T-helper 2 cell (primary cell): ENCODE data around the gene PCAT7.
"Not testable (repeated sequence)": the region's sequence is repeated elsewhere in the genome, so short reads cannot be mapped to it uniquely, and the experiment has no call there.

Experiments used
- DNase-seq, 5 experiments: peaks; one replicate each; pipeline versions ENCODE4 v3.0.0 to v3.0.0-alpha.2; 2012 to 2022
- total RNA-seq, 2 donors: gene quantifications; one replicate each; lab custom pipeline; 2026; lab: John Stamatoyannopoulos, UW

The PCAT7 gene
- total RNA-seq, result 0 reads per million in 2 donors

DNA sequence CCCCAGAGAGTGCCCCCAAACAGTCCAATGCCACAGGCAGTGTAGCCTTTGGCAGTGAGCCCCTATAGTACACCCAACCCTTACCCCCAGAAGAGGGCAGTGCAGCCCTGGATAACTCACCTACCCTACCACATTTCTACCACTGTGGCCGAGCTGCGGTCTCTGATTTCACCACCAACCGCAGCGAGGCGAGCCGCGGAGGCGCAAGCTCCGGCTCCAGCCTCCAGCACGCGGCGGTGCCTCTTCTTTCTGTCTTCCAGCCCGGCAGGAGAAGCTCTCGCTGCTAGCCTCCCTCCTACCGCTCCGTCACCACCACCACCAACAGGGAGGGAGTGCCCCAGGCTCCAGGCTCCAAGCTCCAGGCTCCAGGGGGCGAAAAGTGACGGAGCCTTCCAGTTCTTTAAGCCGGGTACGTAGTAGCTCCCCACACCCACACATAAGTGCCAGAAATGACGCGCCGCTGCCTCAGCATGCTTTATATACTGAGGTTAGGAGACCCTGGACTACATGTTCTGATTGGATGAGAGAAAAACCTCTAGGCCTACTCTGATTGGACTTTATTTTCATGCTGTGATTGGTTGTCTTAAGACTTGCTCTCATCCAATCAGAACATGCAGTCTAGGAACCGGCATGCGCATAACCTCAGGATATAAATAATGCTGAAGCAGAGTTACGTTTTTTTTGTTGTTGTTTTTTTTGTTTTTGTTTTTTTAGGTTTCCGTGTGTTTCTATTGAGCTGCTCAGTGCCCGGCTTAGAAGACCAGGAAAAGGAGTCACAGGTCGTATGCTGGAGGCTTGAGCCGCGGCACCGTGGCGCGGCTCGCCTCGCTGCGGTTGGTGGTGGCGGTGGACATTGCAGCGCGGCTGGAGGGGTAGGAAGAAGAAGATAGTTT lies at the start of gene PCAT7:
Gene PCAT7 (plus strand): TSS at position 645 of the 893 bp plus-strand sequence.
- DNase-seq, result peak in 2 of 5 experiments; percentile 3 to 57

GRCh38 chr9:94506370-94506769 lies 48.5 kb upstream of the PCAT7 start:
- not testable (repeated sequence) for DNase-seq

GRCh38 chr9:94507531-94508258 lies 47.2 kb upstream of the PCAT7 start:
- DNase-seq, result no peak

DNA sequence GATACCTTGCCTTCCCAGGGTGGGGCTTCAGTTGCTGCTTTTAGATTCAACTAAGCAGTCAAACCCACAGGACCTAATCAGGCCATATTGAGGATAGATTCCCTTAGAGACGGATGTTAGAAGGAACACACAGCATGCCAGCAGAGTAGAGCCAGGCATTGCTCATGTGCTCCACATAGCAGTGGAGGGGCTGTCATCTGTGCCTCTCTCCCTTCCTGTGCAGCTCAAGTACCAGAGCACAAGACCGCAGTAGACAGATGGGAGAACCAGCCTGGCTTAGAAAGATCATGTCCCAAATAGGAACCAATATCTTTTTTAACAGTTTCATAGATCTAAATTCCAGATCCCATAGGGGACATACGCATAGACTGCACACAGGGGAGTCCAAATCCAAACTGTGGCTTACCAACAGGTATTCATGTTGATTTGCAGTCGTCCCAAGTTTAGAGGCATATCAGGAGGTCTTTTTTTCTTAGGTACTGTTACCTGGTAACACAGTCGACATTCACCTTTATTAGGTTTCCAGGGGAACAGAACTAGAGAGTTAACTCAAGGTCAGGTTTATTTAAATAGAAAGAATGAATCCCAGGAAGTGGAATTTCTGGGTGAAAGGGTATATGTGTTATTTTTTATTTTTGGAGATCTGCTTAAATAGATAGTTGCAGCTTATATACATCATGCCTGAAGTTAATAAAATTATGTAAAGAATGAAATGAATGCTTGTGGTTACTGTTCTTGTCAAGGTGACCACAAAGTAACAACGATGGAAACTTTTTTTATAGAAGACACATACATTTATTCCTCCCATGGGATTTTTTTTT lies 43.5 kb upstream of the PCAT7 start:
- DNase-seq, result no peak

DNA sequence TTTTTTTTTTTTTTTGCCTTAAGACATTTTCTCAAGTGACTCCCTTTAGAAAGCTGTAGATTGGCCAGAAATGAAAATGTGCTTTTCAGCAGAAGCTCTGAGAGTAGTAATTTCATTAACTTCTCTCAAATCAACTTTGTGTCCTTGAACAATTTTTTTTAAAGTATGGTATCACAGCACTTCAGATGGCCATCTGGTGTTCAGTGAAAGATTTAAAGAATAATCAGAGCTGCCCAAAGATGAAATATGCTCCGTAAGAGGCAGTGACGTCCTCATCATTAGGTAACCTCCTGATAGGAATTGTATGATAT lies 43.0 kb upstream of the PCAT7 start:
- DNase-seq, result no peak

DNA sequence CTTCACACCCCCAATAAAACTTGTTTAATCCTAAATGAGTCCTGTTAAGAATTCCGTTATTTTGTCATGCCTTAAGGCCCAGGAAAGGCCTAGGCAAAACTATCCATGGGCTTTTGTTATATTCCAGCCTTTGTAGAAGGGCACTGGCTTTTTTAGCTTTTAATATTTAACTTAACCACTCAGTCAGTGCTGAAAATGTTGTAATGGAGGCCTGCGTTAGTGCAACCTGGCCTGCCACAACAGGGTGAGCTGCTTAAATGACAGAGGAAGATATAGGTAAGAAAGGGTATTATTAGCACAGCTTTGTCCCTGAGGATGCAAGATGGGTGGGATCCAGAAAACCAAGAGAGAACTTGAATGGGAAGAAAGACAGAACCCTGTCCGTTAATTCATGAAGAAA lies 40.2 kb upstream of the PCAT7 start:
- no peak for DNase-seq

GRCh38 chr9:94517254-94517653 lies 37.6 kb upstream of the PCAT7 start:
- DNase-seq, result no peak

DNA sequence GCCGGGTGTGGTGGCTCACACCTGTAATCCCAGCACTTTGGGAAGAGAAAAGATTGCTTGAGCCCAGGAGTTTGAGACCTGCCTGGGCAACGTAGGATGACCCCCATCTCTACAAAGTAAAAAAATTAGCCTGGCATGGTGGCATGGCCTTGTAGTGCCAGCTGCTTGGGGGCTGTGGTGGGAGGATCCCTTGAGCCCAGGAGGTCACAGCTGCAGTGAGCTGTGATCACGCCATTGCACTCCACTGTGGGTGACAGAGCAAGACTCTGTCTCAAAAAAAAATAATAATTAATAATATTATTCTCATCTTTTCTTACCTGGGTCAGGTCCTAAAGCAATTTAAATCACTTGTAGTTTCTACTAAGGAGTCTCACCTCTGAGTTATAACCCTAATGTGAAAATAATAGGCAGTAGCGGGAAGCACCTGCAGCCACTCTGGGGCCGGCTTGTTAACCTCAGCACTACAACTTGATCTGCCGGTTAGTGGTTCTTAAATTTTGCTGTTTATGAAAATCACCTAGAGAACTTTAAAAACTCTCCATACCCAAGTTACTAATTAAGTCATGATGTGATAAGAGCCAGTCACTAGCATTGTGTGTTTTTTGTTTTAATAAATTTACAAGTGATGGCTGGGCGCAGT lies 29.4 kb upstream of the PCAT7 start:
- no peak for DNase-seq

- DNase-seq, result no peak
Observed at GRCh38 chr9:94526271-94526670, 28.6 kb upstream of the PCAT7 start.

DNA sequence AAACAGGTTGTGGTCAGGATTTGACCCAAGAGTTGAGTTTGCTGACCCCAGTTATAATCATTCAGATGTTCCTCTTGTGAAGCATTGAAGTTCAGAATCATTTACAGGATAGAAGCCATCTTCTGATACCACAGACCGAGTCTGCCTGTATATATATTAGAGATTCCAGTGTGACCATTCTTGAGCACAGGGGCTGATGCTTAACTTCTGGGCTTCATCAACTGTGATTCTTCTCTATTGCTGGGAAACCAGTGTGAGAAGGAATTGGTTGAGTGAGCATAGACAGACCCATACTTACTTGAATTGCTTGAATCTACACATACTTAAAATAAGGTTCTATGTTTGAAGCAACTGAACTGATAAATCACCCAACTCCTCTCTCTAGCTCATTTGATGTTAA lies 27.9 kb upstream of the PCAT7 start:
- no peak for DNase-seq

GRCh38 chr9:94528886-94529285 lies 26.0 kb upstream of the PCAT7 start:
- no peak for DNase-seq

GRCh38 chr9:94533155-94533554 lies 21.7 kb upstream of the PCAT7 start:
- DNase-seq, result no peak

DNA sequence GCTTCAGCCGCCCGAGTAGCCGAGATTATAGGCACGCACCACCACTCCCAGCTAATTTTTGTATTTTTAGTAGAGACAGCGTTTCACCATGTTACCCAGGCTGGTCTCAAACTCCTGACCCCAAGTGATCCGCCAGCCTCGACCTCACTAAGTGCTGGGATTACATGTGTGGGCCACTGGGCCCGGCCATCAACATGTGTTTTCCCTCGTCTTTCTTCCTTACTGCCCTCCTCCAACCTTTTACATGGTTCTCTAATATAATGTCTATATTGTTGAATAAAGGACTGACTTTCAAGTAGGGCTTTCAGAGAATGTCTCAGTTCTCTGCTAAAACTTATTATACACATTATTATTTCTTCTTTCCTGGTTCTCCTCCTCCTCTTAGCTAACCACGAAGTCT lies 21.3 kb upstream of the PCAT7 start:
- DNase-seq, result no peak

GRCh38 chr9:94534901-94535300 lies 20.0 kb upstream of the PCAT7 start:
- no peak for DNase-seq

DNA sequence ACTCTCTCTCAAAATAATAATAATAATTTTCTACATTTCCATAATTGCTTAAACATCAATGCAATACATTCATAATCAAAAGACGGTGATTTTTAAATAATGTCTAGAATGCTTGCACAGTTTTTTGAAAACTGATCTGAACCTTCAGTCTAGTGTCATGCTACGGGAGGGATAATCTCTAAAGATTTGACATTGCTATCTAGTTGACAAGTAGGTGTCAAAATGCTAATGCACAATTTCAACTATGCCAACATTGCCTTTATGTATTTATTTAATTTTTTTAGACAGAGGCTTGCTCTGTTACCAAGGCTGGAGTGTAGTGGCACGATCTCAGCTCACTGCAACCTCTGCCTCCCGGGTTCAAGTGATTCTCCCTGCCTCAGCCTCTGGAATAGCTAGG lies 16.0 kb upstream of the PCAT7 start:
- no peak for DNase-seq

GRCh38 chr9:94544335-94544734 lies 10.5 kb upstream of the PCAT7 start:
- DNase-seq, result not testable (repeated sequence)

DNA sequence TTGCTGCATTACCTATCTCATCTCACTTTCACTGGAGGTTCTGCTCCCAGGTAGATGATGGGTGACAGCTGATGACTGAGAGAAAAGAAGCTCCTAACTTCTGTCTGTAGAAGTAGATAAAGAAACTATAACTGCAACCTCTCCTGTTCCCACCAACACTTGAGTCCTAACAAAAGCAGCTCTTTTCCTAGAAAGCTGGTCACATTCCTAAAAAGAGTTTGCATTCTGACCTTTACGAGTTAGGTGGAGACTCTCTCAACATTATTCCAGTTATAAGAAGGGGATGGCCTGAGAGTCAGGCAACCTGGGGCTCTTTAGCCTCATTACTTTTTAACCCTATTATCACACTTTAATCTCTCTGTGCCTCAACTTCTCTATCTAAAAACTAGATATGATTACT lies 8.9 kb upstream of the PCAT7 start:
- DNase-seq, result no peak

DNA sequence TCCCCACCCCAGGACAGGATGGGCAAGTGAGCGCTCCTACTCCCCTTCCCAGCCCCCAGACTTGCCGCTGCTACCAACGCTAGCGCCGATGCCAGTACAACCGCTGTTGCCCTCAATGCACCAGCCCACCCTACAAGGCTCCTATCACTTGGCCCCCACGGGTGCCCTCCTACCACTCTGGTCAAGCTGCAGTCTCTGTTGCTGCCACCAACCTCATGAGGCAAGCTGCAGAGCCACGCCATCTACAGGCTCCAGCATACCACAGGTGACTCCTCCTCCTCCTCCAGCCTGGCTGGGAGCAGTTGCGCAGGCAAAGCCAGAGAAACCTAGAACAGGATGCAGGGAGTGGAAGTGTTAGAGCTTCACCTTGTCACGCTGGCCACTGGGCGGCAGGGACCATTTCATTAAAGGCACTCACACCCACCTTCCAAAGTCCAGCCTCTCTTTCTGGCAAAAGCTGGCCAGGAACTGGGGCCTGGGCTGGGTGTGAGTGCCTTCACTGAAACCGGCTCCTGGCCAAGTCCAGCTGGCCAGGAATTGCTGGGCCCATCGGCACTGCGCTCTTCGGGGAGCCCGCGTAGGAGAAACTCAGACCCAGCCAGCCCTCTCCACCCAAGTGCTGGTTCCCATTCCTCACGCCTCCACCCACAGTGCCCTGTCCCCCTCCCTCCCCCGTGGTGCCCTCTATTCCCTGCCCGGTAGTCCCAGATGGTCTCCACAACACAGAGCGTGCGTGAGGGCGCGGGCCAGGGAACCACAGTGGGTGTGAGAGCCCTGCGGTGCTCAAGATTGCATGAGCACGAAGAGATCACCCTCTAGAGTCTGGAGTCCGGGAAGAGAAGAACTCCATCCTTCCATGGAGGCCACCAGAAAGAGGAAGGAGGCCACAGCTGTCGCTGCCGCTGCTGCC lies 1.6 kb upstream of the PCAT7 start:
- no peak for DNase-seq

DNA sequence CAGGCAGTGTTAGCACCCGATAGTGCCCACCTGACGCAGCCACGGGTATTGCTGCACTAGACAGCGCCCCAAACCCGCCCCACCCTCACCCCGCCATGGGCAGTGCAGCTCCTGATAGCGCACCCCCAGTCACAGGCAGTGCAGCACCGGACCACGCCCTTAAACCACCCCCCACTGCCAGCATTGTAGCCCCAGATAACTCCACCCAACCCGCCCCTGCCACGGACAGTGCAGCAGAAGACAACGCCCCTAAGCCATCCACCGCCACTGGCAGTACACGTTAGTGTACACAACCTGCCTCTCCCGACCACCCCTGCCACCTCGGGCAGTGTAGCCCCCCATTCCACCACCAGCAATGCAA lies 825 bp upstream of the PCAT7 start:
- DNase-seq, result no peak

GRCh38 chr9:94557376-94557775 lies 2.5 kb downstream of the PCAT7 start:
- no peak for DNase-seq

GRCh38 chr9:94560237-94560636 lies 5.4 kb downstream of the PCAT7 start:
- DNase-seq, result no peak

GRCh38 chr9:94563548-94563947 lies 8.7 kb downstream of the PCAT7 start:
- no peak for DNase-seq
